Activated T-helper 2 cell treated with anti-CD3 and anti-CD28 coated beads, Interferon-gamma antibody, Interleukin-2, Interleukin-4, amounts not matched to agents 10 μg/mL and 5 μg/mL and 100 μg/mL, durations not matched to agents 14 hours and 24 hours and 36 hours (primary cell): ENCODE measurements around the gene POLR3G. TPM values are rescaled to one million over a fixed set of nuclear protein-coding genes. Genes with fewer than 3 reads are reported as not detected.

Experiments
- DNase-seq: peaks from one replicate; pipeline ENCODE4 v3.0.0; 2021; ENCODE audit warnings: low spot score
- H3K27ac Mint-ChIP-seq: one replicate; pipeline ENCODE4 v1.8.0; 2021; ENCODE audit warnings: mixed read lengths
- H3K27me3 Mint-ChIP-seq: one replicate; pipeline ENCODE4 v1.8.0; 2021; ENCODE audit warnings: low read depth, mixed read lengths
- H3K36me3 Mint-ChIP-seq: one replicate; pipeline ENCODE4 v1.8.0; 2021; ENCODE audit warnings: low read depth, mixed read lengths
- H3K4me1 Mint-ChIP-seq: one replicate; pipeline ENCODE4 v1.8.0; 2021; ENCODE audit warnings: low read depth, mixed read lengths
- H3K4me3 Mint-ChIP-seq: one replicate; pipeline ENCODE4 v1.8.0; 2021; ENCODE audit warnings: low read depth, mild to moderate bottlenecking, moderate library complexity, mixed read lengths
- H3K9me3 Mint-ChIP-seq: one replicate; pipeline ENCODE4 v1.8.0; 2021; ENCODE audit warnings: mixed read lengths
- intact Hi-C: fragments of 100-400 bp; cut with micrococcal nuclease; formaldehyde crosslinking; loops from one replicate; pipeline ENCODE4 v1.15.1; 2023
- total RNA-seq: library from RNA; stranded (reverse); gene quantifications from 2 replicates; pipeline ENCODE4 v1.2.3, GENCODE V29; 2022

POLR3G gene
- total RNA-seq, 1 donor from 2014 or later, result 18.6 TPM

DNA sequence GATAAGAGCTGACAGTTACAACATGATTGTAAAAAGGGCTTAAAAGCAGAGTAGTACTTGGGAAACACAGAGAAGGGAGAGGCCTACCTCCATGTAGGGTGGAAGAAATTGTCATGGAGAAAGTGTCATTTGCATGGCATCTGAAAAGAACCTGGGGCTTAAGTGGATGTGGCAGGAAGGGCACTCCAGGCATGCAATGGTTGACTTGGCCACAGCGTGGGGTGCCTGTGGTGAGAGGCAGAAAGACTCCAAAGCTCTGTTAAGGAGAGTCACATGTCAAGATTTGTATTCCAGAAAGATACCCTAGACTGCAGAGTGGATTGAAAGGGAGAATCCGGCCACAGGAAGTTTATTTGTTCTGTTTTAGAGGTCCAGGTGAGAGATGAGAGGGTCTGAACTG, 2.4 kb downstream of the POLR3G start:
- intact Hi-C loops, result no loop called here
- Mint-ChIP-seq H3K4me3 (no peak overlapping the region), H3K36me3 (peaks cover 2% of the 10 kb centered on the region), H3K27ac (no peak overlapping the region), H3K27me3 (no peaks in the 10 kb centered on the region), H3K4me1 (peaks cover 31% of the 10 kb centered on the region), H3K9me3 (no peaks in the 10 kb centered on the region)
- no peak for DNase-seq

DNA sequence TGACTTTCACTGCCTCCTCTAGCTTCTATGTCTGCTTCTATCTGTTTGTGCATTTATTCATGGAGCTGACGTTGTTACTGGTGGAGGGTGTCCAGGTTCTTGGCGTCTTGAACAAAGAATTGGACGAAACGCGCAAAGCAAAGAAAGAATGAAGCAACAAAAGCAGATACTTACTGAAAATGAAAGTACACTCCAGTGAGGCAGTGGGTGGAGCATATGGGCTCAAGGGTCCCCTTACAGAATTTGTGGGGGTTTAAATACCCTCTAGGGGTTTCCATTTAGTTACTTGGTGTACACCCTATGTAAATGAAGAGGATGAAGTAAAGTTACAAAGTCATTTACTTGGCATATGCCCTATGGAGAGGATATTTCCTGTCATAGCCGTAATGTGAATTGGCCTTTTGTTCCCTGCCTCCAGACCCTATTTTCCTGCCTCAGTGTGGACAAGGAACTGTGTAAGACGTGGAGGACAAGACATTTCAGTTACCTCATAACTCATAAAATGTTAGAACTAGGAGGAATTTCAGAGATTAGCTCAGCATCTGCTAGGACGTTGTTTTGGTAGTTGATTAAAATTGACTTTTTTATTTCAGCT, 3.1 kb downstream of the POLR3G start:
- peaks cover 29% of the 10 kb centered on the region for H3K4me1 Mint-ChIP-seq
- no peak overlapping the region for H3K27ac Mint-ChIP-seq
- intact Hi-C loops, result no loop called here
- no peaks in the 10 kb centered on the region for H3K27me3 Mint-ChIP-seq
- peaks cover 2% of the 10 kb centered on the region for H3K36me3 Mint-ChIP-seq
- H3K4me3 Mint-ChIP-seq, result no peak overlapping the region
- DNase-seq, result no peak
- H3K9me3 Mint-ChIP-seq, result no peaks in the 10 kb centered on the region

DNA sequence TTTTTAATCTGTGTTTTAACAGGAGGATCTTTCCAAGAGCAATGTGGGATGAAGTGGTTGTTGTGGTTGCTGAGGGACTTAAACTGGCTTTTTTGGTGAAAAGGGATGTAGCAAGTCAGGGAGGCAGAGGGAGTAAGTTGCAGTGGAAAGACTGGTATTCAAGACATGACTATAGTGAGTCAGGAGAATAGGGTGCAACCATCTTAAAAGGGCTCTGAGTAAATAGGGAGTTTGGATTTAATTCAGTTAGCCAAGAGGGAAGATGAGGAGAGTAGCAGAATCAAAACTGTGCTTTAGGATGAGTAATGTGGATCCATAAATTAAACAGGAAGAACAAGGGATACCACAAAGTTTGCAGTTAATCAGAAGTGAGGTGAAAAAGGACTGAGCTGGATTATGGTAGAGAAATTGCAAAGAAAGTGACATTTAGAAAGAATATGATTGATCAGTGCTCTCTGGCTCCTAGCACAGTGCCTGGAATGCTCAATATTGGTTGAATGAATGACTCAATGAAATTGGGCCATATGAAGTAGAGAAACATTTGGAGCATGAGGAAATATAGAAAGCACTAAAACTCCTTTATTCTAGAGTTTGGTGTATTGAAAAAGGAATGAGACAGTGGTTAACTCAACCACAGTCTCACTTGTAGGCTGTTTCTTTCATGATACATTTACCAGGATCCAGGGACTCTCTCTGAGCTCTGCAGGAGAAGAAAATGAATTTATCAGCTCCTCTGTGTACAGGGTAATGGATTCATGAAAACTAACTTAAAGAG, 5.1 kb downstream of the POLR3G start:
- Mint-ChIP-seq H3K4me3 (no peak overlapping the region), H3K4me1 (peaks cover 21% of the 10 kb centered on the region), H3K27me3 (no peaks in the 10 kb centered on the region), H3K9me3 (no peaks in the 10 kb centered on the region), H3K27ac (no peak overlapping the region), H3K36me3 (peaks cover 5% of the 10 kb centered on the region)
- no peak for DNase-seq
- intact Hi-C loops, result no loop called here

DNA sequence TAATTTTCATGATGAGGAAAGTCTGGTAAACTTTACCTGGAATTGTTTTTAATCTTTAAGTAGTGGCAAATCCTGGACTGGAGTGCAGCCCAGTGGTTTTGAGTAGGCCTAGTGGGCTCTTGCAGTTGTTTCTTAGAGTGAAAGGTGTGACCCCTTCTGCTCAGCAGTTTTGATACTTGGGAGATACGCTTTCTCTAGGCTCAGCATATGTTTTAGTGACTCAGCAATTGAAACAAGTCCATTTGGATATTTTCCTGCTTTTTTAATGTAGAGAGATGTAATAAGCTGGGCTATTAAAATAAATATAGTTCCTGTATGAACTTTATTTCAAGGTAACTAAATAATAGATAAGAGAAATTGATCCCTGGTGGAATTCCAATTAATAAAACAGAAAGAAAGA, 6.0 kb downstream of the POLR3G start:
- no peaks in the 10 kb centered on the region for H3K27me3 Mint-ChIP-seq
- H3K36me3 Mint-ChIP-seq, result peaks cover 5% of the 10 kb centered on the region
- H3K4me1 Mint-ChIP-seq, result peaks cover 17% of the 10 kb centered on the region
- no peak for DNase-seq
- intact Hi-C loops, result no loop called here
- H3K9me3 Mint-ChIP-seq, result no peaks in the 10 kb centered on the region
- H3K4me3 Mint-ChIP-seq, result no peak overlapping the region
- no peak overlapping the region for H3K27ac Mint-ChIP-seq

DNA sequence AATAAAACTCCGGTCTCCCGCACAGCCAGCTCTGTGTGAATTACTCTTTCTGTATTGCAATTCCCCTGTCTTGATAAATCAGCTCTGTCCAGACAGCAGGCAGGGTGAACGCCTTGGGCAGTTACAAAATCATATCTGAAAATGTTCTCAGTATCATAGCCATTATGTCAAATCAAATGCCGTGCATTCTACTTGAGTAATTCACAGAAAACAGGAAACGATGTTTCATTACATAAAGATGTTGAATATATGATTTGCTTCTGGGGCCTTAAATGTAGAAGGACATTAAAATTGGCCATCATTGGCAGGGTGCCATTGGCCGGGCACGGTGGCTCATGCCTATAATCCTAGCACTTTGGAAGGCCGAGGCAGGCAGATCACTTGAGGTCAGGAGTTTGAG, 8.5 kb downstream of the POLR3G start:
- no peak overlapping the region for H3K4me3 Mint-ChIP-seq
- H3K36me3 Mint-ChIP-seq, result peaks cover 11% of the 10 kb centered on the region
- no peak for DNase-seq
- H3K4me1 Mint-ChIP-seq, result peaks cover 1% of the 10 kb centered on the region
- intact Hi-C loops, result no loop called here
- no peaks in the 10 kb centered on the region for H3K27me3 Mint-ChIP-seq
- H3K9me3 Mint-ChIP-seq, result no peaks in the 10 kb centered on the region
- no peak overlapping the region for H3K27ac Mint-ChIP-seq

DNA sequence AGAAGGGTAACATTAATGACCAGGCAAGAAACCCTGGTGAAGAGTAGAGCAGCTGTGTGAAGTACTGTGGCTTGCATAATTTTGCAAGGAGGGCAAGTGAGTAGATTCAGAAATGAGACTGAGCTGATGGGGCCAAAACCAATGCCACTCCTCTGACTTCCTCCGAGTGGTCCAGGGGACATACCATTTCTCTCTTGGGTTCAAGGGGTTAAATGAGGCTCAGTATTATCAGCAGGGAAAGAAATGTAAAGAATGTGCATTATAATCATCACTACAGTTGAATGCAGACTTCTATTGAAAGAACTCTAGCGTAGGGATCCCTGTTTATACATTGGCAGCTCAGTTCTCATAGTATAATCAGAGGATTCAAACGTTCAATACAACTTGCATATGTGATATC, 9.9 kb downstream of the POLR3G start:
- no peak for DNase-seq
- Mint-ChIP-seq H3K27me3 (no peaks in the 10 kb centered on the region), H3K36me3 (peaks cover 11% of the 10 kb centered on the region), H3K4me1 (peaks cover 5% of the 10 kb centered on the region), H3K9me3 (no peaks in the 10 kb centered on the region), H3K4me3 (no peak overlapping the region), H3K27ac (no peak overlapping the region)
- intact Hi-C loops, result no loop called here

DNA sequence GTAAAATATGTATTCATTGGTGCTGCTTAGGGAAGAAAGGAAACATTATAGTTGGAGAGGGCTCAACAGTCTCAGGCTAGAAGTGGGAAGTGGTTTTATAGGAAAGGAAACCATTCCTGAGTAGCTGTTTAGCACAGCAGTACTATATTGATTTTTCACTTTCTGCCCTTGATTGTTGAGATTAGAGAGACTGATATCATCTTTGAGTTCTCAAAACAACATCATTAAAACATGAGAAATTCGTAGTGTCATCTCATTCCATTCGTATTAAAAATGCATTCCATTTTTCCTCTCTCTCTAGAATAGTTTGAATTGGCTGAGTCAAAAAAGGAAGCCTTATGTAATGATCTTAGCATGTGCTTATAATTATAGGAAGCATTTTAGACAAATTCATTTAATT, 14.1 kb downstream of the POLR3G start:
- Mint-ChIP-seq H3K27ac (no peak overlapping the region), H3K4me1 (peaks cover 4% of the 10 kb centered on the region), H3K9me3 (no peaks in the 10 kb centered on the region), H3K4me3 (no peak overlapping the region), H3K36me3 (peaks cover 7% of the 10 kb centered on the region), H3K27me3 (no peaks in the 10 kb centered on the region)
- intact Hi-C loops, result no loop called here
- DNase-seq, result no peak

DNA sequence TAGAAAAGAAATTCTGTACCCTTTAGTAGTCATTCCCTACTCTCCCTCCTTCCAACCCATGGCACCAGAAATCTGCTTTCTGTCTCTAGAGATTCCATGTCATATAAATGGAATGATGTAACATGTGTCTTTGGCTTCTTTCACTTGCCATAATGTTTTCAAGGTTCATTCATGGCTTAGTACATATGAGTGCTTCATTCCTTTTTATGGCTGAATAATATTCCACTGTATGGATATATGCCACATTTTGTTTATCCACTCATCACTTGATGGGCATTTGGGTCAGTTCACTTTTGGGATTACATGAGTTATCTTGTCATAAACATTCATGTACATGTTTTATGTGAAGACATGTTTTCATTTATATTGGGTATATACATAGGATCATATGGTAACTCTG, 19.4 kb downstream of the POLR3G start:
- Mint-ChIP-seq H3K4me3 (no peak overlapping the region), H3K27me3 (no peaks in the 10 kb centered on the region), H3K27ac (no peak overlapping the region), H3K9me3 (peaks cover 4% of the 10 kb centered on the region), H3K4me1 (peaks cover 2% of the 10 kb centered on the region), H3K36me3 (peaks cover 10% of the 10 kb centered on the region)
- intact Hi-C loops, result no loop called here
- no peak for DNase-seq

DNA sequence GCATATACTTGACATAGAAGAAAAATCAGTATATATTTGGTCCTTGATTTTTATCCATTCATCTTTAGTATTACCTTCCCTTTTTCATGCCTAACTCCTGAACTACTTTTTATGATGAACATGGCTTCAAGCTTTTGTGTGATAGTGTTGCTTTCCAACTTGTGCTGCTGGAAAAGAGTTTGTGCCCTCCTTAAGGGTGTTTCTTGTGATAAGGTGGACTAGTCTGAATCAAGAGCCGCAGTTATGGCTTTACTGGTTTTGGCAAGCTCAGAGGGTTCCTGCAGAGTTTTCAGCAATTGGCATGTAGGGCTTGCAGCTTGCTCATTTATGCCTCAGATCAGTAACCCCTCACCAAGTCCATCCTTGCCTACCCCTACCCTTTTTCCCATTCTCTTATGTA, 20.5 kb downstream of the POLR3G start:
- Mint-ChIP-seq H3K27me3 (no peaks in the 10 kb centered on the region), H3K9me3 (peaks cover 4% of the 10 kb centered on the region), H3K36me3 (peaks cover 10% of the 10 kb centered on the region), H3K27ac (no peak overlapping the region), H3K4me3 (no peak overlapping the region), H3K4me1 (peaks cover 2% of the 10 kb centered on the region)
- intact Hi-C loops, result no loop called here
- no peak for DNase-seq

DNA sequence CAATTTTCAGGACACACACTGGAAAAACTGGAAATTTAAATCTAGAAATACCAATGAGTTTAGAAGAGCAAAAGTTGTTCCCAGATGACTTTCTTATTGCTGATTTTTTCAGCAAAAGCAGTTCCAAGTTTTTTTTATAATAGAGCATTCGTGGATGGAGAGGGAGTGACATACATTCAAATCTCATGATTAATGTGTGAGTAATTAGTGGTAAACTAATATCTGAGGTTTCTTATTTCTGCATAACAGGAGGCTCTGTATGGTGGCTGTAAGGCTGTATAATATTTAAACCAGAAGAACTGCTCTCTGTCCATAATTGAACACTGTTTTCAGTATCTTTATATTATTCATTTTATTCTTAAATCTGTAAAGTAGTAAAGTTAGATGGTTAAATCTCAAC, 28.9 kb downstream of the POLR3G start:
- no peak overlapping the region for H3K4me3 Mint-ChIP-seq
- intact Hi-C loops, result no loop called here
- DNase-seq, result no peak
- H3K4me1 Mint-ChIP-seq, result peaks cover 2% of the 10 kb centered on the region
- no peaks in the 10 kb centered on the region for H3K9me3 Mint-ChIP-seq
- H3K27ac Mint-ChIP-seq, result no peak overlapping the region
- H3K27me3 Mint-ChIP-seq, result no peaks in the 10 kb centered on the region
- no peaks in the 10 kb centered on the region for H3K36me3 Mint-ChIP-seq

DNA sequence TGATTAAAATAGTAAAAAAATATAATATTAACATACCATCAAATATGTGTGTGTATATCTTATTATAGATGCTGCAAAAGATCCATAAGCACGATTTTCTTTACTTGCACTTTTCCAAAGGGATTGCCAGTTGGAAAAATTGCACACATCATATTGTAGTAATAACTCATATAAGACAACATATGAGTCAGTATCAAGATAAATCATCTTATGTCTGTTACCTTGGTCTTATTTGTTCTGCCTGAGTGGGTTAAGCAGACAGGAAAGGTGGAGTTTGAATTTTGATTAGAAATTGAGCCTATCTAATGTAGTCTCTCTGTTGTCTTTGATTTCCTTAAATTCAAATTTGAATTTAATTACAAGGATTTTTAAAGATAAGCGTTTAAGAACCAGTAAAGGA, 30.1 kb downstream of the POLR3G start:
- H3K9me3 Mint-ChIP-seq, result no peaks in the 10 kb centered on the region
- peaks cover 5% of the 10 kb centered on the region for H3K36me3 Mint-ChIP-seq
- H3K4me3 Mint-ChIP-seq, result no peak overlapping the region
- no peak overlapping the region for H3K27ac Mint-ChIP-seq
- intact Hi-C loops, result no loop called here
- no peaks in the 10 kb centered on the region for H3K27me3 Mint-ChIP-seq
- peaks cover 2% of the 10 kb centered on the region for H3K4me1 Mint-ChIP-seq
- no peak for DNase-seq

DNA sequence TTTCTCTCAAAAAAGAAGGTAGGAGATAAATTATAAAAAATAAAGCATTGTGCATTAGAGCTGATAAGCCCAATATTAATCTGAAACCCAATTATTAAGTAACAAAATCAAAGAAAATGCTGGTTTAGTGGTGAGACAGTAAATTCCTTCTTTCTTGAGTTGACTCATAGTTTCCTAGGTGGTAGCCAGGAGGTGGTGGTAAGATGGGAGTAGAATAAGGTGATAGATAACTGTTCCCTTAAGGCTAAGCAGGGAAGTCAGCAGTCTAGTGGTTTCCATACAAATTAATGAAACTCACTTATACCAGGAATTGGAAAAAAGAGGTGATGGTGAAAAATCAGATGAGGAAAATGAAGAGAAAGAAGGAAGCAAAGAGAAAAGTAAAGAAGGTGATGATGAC, 31.6 kb downstream of the POLR3G start:
- Mint-ChIP-seq H3K27ac (no peak overlapping the region), H3K9me3 (no peaks in the 10 kb centered on the region), H3K4me1 (peaks cover 2% of the 10 kb centered on the region), H3K4me3 (no peak overlapping the region), H3K36me3 (peaks cover 5% of the 10 kb centered on the region), H3K27me3 (no peaks in the 10 kb centered on the region)
- intact Hi-C loops, result no loop called here
- no peak for DNase-seq

DNA sequence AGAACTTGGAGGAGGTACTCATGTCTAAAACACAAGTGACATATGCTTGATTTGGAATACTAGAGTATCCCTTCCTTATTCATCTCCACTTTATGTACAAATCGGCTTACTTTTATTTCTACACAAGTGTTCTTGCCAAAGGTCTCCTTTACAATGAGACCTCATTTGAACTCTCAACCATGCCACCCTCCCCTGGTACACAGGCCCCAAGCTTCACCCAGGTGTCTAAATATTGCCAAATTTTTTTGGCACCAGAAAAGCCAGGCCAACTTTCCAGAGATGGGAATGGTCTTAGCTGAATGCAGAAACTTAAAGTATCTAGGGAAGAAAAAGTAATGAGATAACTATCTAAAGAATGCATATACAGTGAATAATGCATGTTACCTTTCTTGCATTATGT, 35.8 kb downstream of the POLR3G start:
- peaks cover 2% of the 10 kb centered on the region for H3K4me1 Mint-ChIP-seq
- no peak overlapping the region for H3K27ac Mint-ChIP-seq
- intact Hi-C loops, result no loop called here
- H3K4me3 Mint-ChIP-seq, result no peak overlapping the region
- DNase-seq, result no peak
- no peaks in the 10 kb centered on the region for H3K9me3 Mint-ChIP-seq
- no peaks in the 10 kb centered on the region for H3K27me3 Mint-ChIP-seq
- peaks cover 5% of the 10 kb centered on the region for H3K36me3 Mint-ChIP-seq
